WTC11 (cell line): Measurements from ENCODE around the gene ZCCHC10. TPM values are rescaled to one million over a fixed set of nuclear protein-coding genes. Genes with fewer than 3 reads are reported as not detected.

Experiments used
- ATAC-seq: fragments of 200-7000 bp; cut with Tn5 transposase; 2 replicates; pipeline ENCODE4 v1.10.0; 2021; ENCODE audit warnings: mild to moderate bottlenecking, moderate library complexity
- CTCF ChIA-PET: fragments of 300-600 bp; sonication (Branson Sonifier 250); formaldehyde crosslinking; loops from one replicate; lab custom pipeline; 2021; ENCODE audit warnings: antibody characterized with exemption; lab: Charles Lee
- POLR2A ChIA-PET: fragments of 350-600 bp; sonication (Branson Sonifier 250); formaldehyde crosslinking; loops from one replicate; lab custom pipeline; 2021; ENCODE audit warnings: antibody characterized with exemption; lab: Charles Lee
- DNase-seq: peaks from one replicate; pipeline ENCODE4 v3.0.0; 2021; ENCODE audit warnings: low spot score
- H3K27ac Mint-ChIP-seq: 2 replicates; pipeline ENCODE4 v1.8.0; 2021; ENCODE audit warnings: mixed read lengths
- H3K27me3 Mint-ChIP-seq: 2 replicates; pipeline ENCODE4 v1.8.0; 2021; ENCODE audit warnings: low read depth, mild to moderate bottlenecking, moderate library complexity, mixed read lengths
- H3K36me3 Mint-ChIP-seq: 2 replicates; pipeline ENCODE4 v1.8.0; 2021; ENCODE audit warnings: mixed read lengths
- H3K4me1 Mint-ChIP-seq: 2 replicates; pipeline ENCODE4 v1.8.0; 2022; ENCODE audit warnings: mixed read lengths
- H3K4me3 Mint-ChIP-seq: 2 replicates; pipeline ENCODE4 v1.8.0; 2021; ENCODE audit warnings: mild to moderate bottlenecking, moderate library complexity, mixed read lengths
- H3K9me3 Mint-ChIP-seq: 2 replicates; pipeline ENCODE4 v1.8.0; 2021; ENCODE audit warnings: mixed read lengths
- HMGA2 ChIP-seq: fragments of 250-450 bp; sonication (Bioruptor Pico); IDR thresholded peaks from 2 replicates; pipeline ENCODE4 v1.4.0; 2021; ENCODE audit warnings: mild to moderate bottlenecking, moderate library complexity
- JUN ChIP-seq: sonication (generic); formaldehyde crosslinking; IDR thresholded peaks from 2 replicates; pipeline ENCODE4 v1.8.0; 2023; ENCODE audit warnings: mild to moderate bottlenecking, missing genetic modification reagents
- MXD4 ChIP-seq: fragments of 250-450 bp; sonication (Bioruptor Pico); IDR thresholded peaks from 2 replicates; pipeline ENCODE4 v1.8.0; 2021; ENCODE audit warnings: mild to moderate bottlenecking, moderate library complexity, borderline replicate concordance
- NR1H2 ChIP-seq: sonication (generic); formaldehyde crosslinking; IDR thresholded peaks from 2 replicates; pipeline ENCODE4 v1.9.0; 2021; ENCODE audit warnings: mild to moderate bottlenecking, moderate library complexity, missing genetic modification reagents
- NR3C1 ChIP-seq: sonication (generic); formaldehyde crosslinking; conservative IDR thresholded peaks from 2 replicates; pipeline ENCODE4 v1.8.1; 2023; ENCODE audit warnings: low read depth, mild to moderate bottlenecking, missing genetic modification reagents
- PRRX2 ChIP-seq: fragments of 250-450 bp; sonication (Bioruptor Pico); IDR thresholded peaks from 2 replicates; pipeline ENCODE4 v1.8.0; 2021; ENCODE audit warnings: mild to moderate bottlenecking
- ZNF138 ChIP-seq: sonication (generic); formaldehyde crosslinking; conservative IDR thresholded peaks from 2 replicates; pipeline ENCODE4 v1.8.1; 2022; ENCODE audit warnings: mild to moderate bottlenecking, moderate library complexity, missing genetic modification reagents
- ZNF263 ChIP-seq: sonication (generic); formaldehyde crosslinking; IDR thresholded peaks from 2 replicates; pipeline ENCODE4 v1.8.1; 2022; ENCODE audit warnings: low read depth, mild to moderate bottlenecking, moderate library complexity, missing genetic modification reagents
- ZNF396 ChIP-seq: fragments of 250-450 bp; sonication (Bioruptor Pico); IDR thresholded peaks from 2 replicates; pipeline ENCODE4 v1.8.0; 2021; ENCODE audit warnings: mild to moderate bottlenecking, moderate library complexity, borderline replicate concordance
- ZNF671 ChIP-seq: fragments of 250-450 bp; sonication (Bioruptor Pico); IDR thresholded peaks from 2 replicates; pipeline ENCODE4 v1.8.0; 2021; ENCODE audit warnings: mild to moderate bottlenecking
- total RNA-seq: library from RNA; stranded (reverse); gene quantifications from 3 replicates; pipeline ENCODE4 v1.2.3, GENCODE V29; 2021
- TF ChIP-seq, protein P1 (sequence below): sonication (generic); formaldehyde crosslinking; IDR thresholded peaks from 2 replicates; pipeline ENCODE4 v1.8.1; 2023; ENCODE audit warnings: mild to moderate bottlenecking, missing genetic modification reagents, moderate library complexity
- TF ChIP-seq, protein P2 (sequence below): sonication (generic); formaldehyde crosslinking; IDR thresholded peaks from 2 replicates; pipeline ENCODE4 v1.8.1; 2022; ENCODE audit warnings: mild to moderate bottlenecking, moderate library complexity, missing genetic modification reagents
- TF ChIP-seq, protein P3 (sequence below): fragments of 250-450 bp; sonication (Bioruptor Pico); IDR thresholded peaks from 2 replicates; pipeline ENCODE4 v1.9.0; 2021; ENCODE audit warnings: mild to moderate bottlenecking, borderline replicate concordance
- TF ChIP-seq, protein P4 (sequence below): sonication (generic); formaldehyde crosslinking; IDR thresholded peaks from 2 replicates; pipeline ENCODE4 v1.8.1; 2023; ENCODE audit warnings: mild to moderate bottlenecking, missing genetic modification reagents
- TF ChIP-seq, protein P5 (sequence below): sonication (generic); formaldehyde crosslinking; IDR thresholded peaks from 2 replicates; pipeline ENCODE4 v1.8.1; 2022; ENCODE audit warnings: low read depth, missing genetic modification reagents, borderline replicate concordance
- TF ChIP-seq, protein P6 (sequence below): sonication (generic); formaldehyde crosslinking; IDR thresholded peaks from 2 replicates; pipeline ENCODE4 v1.8.1; 2023; ENCODE audit warnings: mild to moderate bottlenecking, missing genetic modification reagents, borderline replicate concordance
- TF ChIP-seq, protein P7 (sequence below): sonication (generic); formaldehyde crosslinking; conservative IDR thresholded peaks from 2 replicates; pipeline ENCODE4 v1.8.1; 2023; ENCODE audit warnings: mild to moderate bottlenecking, low read depth, missing genetic modification reagents, moderate library complexity
- TF ChIP-seq, protein P8 (sequence below): fragments of 250-450 bp; sonication (Bioruptor Pico); conservative IDR thresholded peaks from 2 replicates; pipeline ENCODE4 v1.9.0; 2021; ENCODE audit warnings: mild to moderate bottlenecking

ZCCHC10 gene
- total RNA-seq, 1 experiment from 2014 or later, result 22.9 TPM

DNA sequence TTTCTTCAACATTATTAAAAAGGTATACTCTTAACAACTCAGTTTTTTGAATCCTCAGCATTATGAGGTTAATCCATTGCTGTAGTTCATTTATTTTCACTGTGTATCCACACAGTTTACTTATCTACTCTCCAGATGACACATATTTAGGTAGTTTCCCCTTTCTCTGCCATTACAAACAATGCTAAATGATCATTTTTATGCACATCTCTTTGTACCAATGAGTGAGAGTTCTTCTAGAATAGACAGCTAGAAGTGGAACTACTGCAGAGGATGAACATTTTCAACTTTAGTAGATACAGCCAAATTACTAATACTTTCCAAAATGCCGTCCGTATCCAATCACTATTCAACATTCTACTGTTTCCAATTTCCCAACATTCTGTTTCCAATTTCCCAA lies 74.5 kb downstream of the ZCCHC10 start:
- H3K27me3 Mint-ChIP-seq, result no peaks in the 10 kb centered on the region
- H3K27ac Mint-ChIP-seq, result no peak overlapping the region
- H3K36me3 Mint-ChIP-seq, result peaks cover 16% of the 10 kb centered on the region
- peaks cover 13% of the 10 kb centered on the region for H3K4me1 Mint-ChIP-seq
- ATAC-seq (no peak), DNase-seq (no peak)
- no peak overlapping the region for H3K4me3 Mint-ChIP-seq
- ChIA-PET CTCF (no interaction called here), POLR2A (no interaction called here)
- no peaks in the 10 kb centered on the region; the same call in 1 of the 2 replicates for H3K9me3 Mint-ChIP-seq
- TF ChIP-seq, protein P1, sequence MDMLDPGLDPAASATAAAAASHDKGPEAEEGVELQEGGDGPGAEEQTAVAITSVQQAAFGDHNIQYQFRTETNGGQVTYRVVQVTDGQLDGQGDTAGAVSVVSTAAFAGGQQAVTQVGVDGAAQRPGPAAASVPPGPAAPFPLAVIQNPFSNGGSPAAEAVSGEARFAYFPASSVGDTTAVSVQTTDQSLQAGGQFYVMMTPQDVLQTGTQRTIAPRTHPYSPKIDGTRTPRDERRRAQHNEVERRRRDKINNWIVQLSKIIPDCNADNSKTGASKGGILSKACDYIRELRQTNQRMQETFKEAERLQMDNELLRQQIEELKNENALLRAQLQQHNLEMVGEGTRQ (CRISPR knock-in tag), result no peak
- TF ChIP-seq ZNF396 (CRISPR knock-in tag) (no peak), ZNF138 (no peak), JUN (CRISPR knock-in tag) (no peak), ZNF671 (no peak), MXD4 (CRISPR knock-in tag) (no peak), PRRX2 (CRISPR knock-in tag) (no peak), NR1H2 (CRISPR knock-in tag) (no peak), HMGA2 (no peak), NR3C1 (no peak), ZNF263 (CRISPR knock-in tag) (no peak)
- TF ChIP-seq, protein P2, sequence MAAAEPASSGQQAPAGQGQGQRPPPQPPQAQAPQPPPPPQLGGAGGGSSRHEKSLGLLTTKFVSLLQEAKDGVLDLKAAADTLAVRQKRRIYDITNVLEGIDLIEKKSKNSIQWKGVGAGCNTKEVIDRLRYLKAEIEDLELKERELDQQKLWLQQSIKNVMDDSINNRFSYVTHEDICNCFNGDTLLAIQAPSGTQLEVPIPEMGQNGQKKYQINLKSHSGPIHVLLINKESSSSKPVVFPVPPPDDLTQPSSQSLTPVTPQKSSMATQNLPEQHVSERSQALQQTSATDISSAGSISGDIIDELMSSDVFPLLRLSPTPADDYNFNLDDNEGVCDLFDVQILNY (CRISPR knock-in tag), result no peak
- TF ChIP-seq, protein P3, sequence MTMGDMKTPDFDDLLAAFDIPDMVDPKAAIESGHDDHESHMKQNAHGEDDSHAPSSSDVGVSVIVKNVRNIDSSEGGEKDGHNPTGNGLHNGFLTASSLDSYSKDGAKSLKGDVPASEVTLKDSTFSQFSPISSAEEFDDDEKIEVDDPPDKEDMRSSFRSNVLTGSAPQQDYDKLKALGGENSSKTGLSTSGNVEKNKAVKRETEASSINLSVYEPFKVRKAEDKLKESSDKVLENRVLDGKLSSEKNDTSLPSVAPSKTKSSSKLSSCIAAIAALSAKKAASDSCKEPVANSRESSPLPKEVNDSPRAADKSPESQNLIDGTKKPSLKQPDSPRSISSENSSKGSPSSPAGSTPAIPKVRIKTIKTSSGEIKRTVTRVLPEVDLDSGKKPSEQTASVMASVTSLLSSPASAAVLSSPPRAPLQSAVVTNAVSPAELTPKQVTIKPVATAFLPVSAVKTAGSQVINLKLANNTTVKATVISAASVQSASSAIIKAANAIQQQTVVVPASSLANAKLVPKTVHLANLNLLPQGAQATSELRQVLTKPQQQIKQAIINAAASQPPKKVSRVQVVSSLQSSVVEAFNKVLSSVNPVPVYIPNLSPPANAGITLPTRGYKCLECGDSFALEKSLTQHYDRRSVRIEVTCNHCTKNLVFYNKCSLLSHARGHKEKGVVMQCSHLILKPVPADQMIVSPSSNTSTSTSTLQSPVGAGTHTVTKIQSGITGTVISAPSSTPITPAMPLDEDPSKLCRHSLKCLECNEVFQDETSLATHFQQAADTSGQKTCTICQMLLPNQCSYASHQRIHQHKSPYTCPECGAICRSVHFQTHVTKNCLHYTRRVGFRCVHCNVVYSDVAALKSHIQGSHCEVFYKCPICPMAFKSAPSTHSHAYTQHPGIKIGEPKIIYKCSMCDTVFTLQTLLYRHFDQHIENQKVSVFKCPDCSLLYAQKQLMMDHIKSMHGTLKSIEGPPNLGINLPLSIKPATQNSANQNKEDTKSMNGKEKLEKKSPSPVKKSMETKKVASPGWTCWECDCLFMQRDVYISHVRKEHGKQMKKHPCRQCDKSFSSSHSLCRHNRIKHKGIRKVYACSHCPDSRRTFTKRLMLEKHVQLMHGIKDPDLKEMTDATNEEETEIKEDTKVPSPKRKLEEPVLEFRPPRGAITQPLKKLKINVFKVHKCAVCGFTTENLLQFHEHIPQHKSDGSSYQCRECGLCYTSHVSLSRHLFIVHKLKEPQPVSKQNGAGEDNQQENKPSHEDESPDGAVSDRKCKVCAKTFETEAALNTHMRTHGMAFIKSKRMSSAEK (CRISPR knock-in tag), result no peak
- TF ChIP-seq, protein P4, sequence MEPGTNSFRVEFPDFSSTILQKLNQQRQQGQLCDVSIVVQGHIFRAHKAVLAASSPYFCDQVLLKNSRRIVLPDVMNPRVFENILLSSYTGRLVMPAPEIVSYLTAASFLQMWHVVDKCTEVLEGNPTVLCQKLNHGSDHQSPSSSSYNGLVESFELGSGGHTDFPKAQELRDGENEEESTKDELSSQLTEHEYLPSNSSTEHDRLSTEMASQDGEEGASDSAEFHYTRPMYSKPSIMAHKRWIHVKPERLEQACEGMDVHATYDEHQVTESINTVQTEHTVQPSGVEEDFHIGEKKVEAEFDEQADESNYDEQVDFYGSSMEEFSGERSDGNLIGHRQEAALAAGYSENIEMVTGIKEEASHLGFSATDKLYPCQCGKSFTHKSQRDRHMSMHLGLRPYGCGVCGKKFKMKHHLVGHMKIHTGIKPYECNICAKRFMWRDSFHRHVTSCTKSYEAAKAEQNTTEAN (CRISPR knock-in tag), result no peak
- TF ChIP-seq, protein P5, sequence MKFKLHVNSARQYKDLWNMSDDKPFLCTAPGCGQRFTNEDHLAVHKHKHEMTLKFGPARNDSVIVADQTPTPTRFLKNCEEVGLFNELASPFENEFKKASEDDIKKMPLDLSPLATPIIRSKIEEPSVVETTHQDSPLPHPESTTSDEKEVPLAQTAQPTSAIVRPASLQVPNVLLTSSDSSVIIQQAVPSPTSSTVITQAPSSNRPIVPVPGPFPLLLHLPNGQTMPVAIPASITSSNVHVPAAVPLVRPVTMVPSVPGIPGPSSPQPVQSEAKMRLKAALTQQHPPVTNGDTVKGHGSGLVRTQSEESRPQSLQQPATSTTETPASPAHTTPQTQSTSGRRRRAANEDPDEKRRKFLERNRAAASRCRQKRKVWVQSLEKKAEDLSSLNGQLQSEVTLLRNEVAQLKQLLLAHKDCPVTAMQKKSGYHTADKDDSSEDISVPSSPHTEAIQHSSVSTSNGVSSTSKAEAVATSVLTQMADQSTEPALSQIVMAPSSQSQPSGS (CRISPR knock-in tag), result no peak
- TF ChIP-seq, protein P6, sequence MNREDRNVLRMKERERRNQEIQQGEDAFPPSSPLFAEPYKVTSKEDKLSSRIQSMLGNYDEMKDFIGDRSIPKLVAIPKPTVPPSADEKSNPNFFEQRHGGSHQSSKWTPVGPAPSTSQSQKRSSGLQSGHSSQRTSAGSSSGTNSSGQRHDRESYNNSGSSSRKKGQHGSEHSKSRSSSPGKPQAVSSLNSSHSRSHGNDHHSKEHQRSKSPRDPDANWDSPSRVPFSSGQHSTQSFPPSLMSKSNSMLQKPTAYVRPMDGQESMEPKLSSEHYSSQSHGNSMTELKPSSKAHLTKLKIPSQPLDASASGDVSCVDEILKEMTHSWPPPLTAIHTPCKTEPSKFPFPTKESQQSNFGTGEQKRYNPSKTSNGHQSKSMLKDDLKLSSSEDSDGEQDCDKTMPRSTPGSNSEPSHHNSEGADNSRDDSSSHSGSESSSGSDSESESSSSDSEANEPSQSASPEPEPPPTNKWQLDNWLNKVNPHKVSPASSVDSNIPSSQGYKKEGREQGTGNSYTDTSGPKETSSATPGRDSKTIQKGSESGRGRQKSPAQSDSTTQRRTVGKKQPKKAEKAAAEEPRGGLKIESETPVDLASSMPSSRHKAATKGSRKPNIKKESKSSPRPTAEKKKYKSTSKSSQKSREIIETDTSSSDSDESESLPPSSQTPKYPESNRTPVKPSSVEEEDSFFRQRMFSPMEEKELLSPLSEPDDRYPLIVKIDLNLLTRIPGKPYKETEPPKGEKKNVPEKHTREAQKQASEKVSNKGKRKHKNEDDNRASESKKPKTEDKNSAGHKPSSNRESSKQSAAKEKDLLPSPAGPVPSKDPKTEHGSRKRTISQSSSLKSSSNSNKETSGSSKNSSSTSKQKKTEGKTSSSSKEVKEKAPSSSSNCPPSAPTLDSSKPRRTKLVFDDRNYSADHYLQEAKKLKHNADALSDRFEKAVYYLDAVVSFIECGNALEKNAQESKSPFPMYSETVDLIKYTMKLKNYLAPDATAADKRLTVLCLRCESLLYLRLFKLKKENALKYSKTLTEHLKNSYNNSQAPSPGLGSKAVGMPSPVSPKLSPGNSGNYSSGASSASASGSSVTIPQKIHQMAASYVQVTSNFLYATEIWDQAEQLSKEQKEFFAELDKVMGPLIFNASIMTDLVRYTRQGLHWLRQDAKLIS (CRISPR knock-in tag), result no peak
- TF ChIP-seq, protein P7, sequence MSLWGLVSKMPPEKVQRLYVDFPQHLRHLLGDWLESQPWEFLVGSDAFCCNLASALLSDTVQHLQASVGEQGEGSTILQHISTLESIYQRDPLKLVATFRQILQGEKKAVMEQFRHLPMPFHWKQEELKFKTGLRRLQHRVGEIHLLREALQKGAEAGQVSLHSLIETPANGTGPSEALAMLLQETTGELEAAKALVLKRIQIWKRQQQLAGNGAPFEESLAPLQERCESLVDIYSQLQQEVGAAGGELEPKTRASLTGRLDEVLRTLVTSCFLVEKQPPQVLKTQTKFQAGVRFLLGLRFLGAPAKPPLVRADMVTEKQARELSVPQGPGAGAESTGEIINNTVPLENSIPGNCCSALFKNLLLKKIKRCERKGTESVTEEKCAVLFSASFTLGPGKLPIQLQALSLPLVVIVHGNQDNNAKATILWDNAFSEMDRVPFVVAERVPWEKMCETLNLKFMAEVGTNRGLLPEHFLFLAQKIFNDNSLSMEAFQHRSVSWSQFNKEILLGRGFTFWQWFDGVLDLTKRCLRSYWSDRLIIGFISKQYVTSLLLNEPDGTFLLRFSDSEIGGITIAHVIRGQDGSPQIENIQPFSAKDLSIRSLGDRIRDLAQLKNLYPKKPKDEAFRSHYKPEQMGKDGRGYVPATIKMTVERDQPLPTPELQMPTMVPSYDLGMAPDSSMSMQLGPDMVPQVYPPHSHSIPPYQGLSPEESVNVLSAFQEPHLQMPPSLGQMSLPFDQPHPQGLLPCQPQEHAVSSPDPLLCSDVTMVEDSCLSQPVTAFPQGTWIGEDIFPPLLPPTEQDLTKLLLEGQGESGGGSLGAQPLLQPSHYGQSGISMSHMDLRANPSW (CRISPR knock-in tag), result no peak
- TF ChIP-seq, protein P8, sequence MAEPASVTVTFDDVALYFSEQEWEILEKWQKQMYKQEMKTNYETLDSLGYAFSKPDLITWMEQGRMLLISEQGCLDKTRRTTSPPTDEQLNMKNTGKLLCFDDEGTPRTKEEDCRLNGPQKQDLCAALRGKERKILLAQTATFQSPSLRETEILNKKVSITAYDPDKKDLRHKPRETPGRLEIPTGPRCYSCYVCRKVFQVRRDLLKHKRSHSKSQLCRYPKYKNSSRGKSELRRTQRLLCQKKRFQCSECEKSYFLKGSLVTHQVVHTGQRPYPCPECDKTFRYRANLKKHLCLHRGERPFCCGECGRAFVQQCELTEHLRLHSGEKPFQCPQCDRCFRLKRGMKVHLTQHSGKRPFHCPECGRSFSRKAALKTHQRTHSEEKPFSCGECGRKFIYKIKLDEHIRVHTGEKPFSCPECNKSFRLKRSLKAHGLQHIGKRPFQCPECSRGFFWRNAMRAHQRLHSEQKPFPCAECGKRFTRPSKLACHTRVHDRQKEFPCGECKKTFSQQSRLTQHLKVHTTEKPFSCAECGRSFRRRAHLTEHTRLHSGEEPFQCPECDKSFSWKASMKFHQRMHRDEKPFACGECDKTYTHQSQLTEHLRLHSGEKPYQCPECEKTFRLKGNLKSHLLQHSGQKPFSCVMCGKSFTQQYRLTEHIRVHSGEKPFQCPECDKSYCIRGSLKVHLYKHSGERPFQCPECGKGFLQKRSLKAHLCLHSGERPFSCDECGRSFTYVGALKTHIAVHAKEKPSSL (CRISPR knock-in tag), result no peak
